IPS-18a (cell line): ENCODE measurements around the gene CKAP4.

Experiments
- H3K27ac ChIP-seq: one replicate; pipeline ENCODE4 v1.5.1; 2013; ENCODE audit warnings: low read length
- H3K27me3 ChIP-seq: one replicate; pipeline ENCODE4 v1.6.1; 2013; ENCODE audit warnings: mild to moderate bottlenecking, low read length; ENCODE audit not compliant: control insufficient read depth, insufficient read depth
- H3K36me3 ChIP-seq: one replicate; pipeline ENCODE4 v1.6.1; 2013; ENCODE audit warnings: low read depth, low read length; ENCODE audit not compliant: control insufficient read depth
- H3K4me1 ChIP-seq: one replicate; pipeline ENCODE4 v1.6.1; 2013; ENCODE audit warnings: low read depth, low read length; ENCODE audit not compliant: control insufficient read depth
- H3K4me3 ChIP-seq: one replicate; pipeline ENCODE4 v1.5.1; 2013; ENCODE audit warnings: low read length
- H3K9ac ChIP-seq: one replicate; pipeline ENCODE4 v1.6.1; 2013; ENCODE audit warnings: mild to moderate bottlenecking, low read length, moderate library complexity
- H3K9me3 ChIP-seq: one replicate; pipeline ENCODE4 v1.6.1; 2013; ENCODE audit warnings: low read depth, low read length; ENCODE audit not compliant: control insufficient read depth

Gene CKAP4, protein sequence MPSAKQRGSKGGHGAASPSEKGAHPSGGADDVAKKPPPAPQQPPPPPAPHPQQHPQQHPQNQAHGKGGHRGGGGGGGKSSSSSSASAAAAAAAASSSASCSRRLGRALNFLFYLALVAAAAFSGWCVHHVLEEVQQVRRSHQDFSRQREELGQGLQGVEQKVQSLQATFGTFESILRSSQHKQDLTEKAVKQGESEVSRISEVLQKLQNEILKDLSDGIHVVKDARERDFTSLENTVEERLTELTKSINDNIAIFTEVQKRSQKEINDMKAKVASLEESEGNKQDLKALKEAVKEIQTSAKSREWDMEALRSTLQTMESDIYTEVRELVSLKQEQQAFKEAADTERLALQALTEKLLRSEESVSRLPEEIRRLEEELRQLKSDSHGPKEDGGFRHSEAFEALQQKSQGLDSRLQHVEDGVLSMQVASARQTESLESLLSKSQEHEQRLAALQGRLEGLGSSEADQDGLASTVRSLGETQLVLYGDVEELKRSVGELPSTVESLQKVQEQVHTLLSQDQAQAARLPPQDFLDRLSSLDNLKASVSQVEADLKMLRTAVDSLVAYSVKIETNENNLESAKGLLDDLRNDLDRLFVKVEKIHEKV

DNA sequence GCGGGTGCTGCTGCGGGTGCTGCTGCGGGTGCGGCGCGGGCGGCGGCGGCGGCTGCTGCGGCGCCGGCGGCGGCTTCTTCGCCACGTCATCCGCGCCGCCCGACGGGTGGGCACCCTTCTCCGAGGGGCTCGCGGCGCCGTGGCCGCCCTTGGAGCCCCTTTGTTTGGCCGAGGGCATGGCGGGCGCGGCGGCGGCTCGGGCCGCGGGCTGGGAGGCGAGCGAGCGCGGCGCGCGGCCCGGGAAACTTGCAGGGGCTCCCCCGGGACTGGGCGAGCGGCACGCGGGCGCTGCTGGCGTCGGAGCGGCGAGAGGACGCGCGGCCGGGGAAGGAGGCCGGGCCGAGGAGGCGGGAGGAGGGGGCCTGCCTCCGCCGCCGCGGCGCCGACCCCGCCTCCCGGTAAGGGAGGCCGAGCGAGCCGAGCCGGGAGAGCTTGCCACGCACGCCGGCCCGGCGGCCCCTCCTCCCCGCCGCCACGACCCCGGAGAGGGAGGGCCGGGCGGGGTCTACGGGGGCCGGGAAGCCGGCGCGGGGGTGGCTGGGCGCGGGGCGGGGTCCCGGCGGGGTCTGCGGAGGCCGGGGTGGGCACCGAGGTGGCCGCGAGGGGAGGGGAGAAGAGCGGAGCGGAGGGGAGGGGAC, at the start of gene CKAP4:
CKAP4 (minus strand) TSS at position 347 of the 638 bp plus-strand sequence; CDS start at position 178, 169 bp downstream.
- Histone ChIP-seq H3K27ac (no peak within 1 kb of the TSS), H3K9ac (peak within 1 kb of the TSS; percentile 67), H3K36me3 (peaks cover 14% of the 10 kb centered on the region)

GRCh38 chr12:106297075-106297474, 49.3 kb upstream of the CKAP4 start:
- H3K9me3 ChIP-seq: no peaks in the 10 kb centered on the region
- H3K36me3 ChIP-seq: no peaks in the 10 kb centered on the region
- H3K27me3 ChIP-seq: no peaks in the 10 kb centered on the region
- H3K4me3 ChIP-seq: no peak overlapping the region
- no peak overlapping the region for H3K9ac ChIP-seq
- peaks cover 20% of the 10 kb centered on the region for H3K4me1 ChIP-seq
- no peak overlapping the region for H3K27ac ChIP-seq

More for the DNA sequence above, at the start of gene CKAP4:
- peaks cover 3% of the 10 kb centered on the region for H3K4me1 ChIP-seq
- no peaks in the 10 kb centered on the region for H3K27me3 ChIP-seq
- H3K9me3 ChIP-seq: no peaks in the 10 kb centered on the region
- H3K4me3 ChIP-seq: peak within 1 kb of the TSS; percentile 63

DNA sequence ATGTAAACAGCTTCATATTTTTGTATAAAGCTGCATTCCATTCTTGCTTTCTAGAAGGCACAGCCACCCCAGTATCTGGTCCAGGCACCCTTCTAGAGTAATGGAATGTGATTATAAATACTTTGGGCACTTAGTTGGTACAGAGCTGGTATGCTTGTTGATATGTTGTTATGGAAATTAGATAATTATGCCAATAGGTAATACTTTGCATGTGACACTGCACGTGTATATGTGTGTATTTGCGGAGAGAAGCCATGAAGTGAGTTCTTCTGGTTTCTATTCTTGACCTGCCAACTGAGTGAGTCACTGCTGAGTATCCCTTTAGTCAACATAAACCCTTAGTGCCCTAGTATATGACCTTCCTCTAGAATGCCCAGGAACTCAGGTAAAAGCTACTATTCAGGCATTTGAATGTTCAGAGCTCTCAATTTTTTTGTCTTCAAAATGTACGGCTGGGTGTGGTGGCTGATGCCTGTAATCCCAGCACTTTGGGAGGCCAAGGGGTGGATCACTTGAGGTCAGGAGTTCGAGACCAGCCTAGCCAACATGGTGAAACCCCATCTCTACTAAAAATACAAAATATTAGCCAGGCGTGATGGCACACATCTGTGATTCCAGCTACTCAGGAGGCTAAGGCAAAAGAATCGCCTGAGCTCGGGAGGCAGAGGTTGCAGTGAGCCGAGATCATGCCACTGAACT, 48.5 kb upstream of the CKAP4 start:
- Histone ChIP-seq H3K27me3 (no peaks in the 10 kb centered on the region), H3K9me3 (no peaks in the 10 kb centered on the region), H3K4me1 (peaks cover 13% of the 10 kb centered on the region), H3K27ac (no peak overlapping the region), H3K36me3 (no peaks in the 10 kb centered on the region), H3K9ac (no peak overlapping the region), H3K4me3 (no peak overlapping the region)

DNA sequence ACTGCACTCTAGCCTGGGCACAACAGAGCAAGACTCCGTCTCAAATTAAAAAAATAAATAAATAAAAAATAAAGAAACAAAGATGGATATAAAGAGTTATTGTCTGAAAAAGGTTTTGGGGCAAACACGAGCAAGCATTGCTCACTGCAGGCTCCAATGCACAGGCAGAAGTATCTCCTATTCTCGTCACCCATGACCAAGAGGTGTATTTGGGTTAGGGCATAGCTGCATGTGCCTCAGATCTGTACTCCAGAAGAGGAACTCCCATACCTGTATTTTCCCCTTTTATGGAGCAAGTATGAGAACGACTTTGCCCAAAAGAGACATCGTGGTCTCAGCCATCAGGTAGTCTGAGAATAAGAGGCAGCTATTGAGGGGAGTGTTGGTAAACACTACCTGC, 44.5 kb upstream of the CKAP4 start:
- Histone ChIP-seq H3K9ac (no peak overlapping the region), H3K4me1 (peaks cover 3% of the 10 kb centered on the region), H3K27me3 (no peaks in the 10 kb centered on the region), H3K9me3 (no peaks in the 10 kb centered on the region), H3K27ac (no peak overlapping the region), H3K36me3 (no peaks in the 10 kb centered on the region), H3K4me3 (no peak overlapping the region)

GRCh38 chr12:106291342-106291741, 43.5 kb upstream of the CKAP4 start:
- no peaks in the 10 kb centered on the region for H3K27me3 ChIP-seq
- no peaks in the 10 kb centered on the region for H3K4me1 ChIP-seq
- no peaks in the 10 kb centered on the region for H3K9me3 ChIP-seq
- H3K36me3 ChIP-seq: no peaks in the 10 kb centered on the region
- H3K27ac ChIP-seq: no peak overlapping the region
- no peak overlapping the region for H3K9ac ChIP-seq
- H3K4me3 ChIP-seq: no peak overlapping the region

DNA sequence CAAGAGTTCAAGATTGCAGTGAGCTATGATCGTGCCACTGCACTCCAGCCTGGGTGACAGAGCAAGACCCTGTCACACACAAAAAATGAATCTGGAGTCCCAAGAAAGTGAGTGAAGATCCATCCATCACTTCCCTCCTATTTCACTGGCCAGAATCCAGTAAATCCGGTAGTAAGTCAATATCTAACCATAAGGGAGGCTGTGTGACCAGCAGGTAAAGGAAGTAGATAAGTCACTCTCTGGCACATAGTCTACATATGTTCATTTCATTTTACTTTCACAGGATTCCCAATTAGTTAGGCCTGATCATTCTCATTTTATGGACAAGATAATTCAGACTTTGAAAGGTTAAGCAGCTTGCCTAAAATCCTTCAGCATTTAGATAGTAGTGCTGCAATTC, 42.8 kb upstream of the CKAP4 start:
- no peaks in the 10 kb centered on the region for H3K9me3 ChIP-seq

GRCh38 chr12:106289196-106289681, 41.4 kb upstream of the CKAP4 start:
- Histone ChIP-seq H3K36me3 (no peaks in the 10 kb centered on the region), H3K4me3 (no peak overlapping the region), H3K4me1 (no peaks in the 10 kb centered on the region), H3K9ac (no peak overlapping the region), H3K27ac (no peak overlapping the region), H3K9me3 (no peaks in the 10 kb centered on the region), H3K27me3 (no peaks in the 10 kb centered on the region)

More for the DNA sequence above, 42.8 kb upstream of the CKAP4 start:
- Histone ChIP-seq H3K4me1 (no peaks in the 10 kb centered on the region), H3K36me3 (no peaks in the 10 kb centered on the region), H3K4me3 (no peak overlapping the region), H3K27ac (no peak overlapping the region), H3K9ac (no peak overlapping the region), H3K27me3 (no peaks in the 10 kb centered on the region)

DNA sequence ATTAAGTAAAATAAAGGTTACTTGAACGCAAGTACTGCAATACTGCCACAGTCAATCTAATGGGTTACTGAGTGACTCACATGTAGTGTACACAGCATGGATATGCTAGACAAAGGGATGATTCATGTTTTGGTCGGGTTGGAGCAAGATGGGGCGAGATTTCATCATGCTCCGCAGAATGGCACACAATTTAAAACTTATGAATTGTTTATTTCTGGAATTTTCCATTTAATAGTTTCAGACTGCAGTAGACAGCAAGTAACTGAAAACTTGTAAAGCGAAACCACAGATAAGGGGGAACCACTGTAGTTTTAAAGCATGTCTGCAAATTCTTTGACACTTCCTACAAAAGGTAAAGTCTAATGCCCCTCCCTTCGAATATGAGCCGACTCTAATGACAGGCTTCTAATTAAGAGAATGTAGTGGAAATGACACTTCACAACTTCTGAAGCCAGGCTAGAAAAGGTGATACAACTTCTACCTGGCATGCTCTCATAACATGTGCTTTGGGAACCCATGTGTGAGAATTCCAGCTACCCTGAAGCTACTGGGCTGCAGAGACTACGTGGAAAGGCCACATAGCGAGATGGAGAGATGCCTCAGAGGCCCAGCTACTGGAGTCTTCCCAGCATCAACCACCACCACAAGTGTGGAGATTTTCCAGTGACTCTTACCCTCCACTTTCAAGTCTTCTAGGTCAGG, 40.8 kb upstream of the CKAP4 start:
- H3K4me1 ChIP-seq: no peaks in the 10 kb centered on the region
- H3K9me3 ChIP-seq: no peaks in the 10 kb centered on the region
- H3K4me3 ChIP-seq: no peak overlapping the region
- H3K27me3 ChIP-seq: no peaks in the 10 kb centered on the region
- no peaks in the 10 kb centered on the region for H3K36me3 ChIP-seq
- no peak overlapping the region for H3K27ac ChIP-seq
- no peak overlapping the region for H3K9ac ChIP-seq

DNA sequence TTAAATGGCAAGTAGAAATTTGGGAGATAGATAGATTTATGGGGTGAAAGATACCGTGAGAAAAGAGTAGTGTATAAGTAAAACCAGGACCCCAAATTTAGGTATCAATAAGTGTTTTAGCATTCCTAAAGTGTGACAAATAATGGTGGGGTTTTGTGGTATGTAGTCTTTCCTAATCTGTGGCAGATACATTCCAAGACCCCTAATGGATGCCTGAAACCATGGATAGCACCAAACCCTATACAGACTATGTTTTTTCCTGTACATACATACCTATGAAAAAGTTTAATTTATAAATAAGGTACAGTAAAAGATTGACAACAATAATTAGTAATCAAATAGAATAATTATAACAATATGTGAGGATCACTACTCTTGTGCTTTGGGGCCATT, 40.3 kb upstream of the CKAP4 start:
- H3K4me1 ChIP-seq: no peaks in the 10 kb centered on the region
- H3K9me3 ChIP-seq: no peaks in the 10 kb centered on the region
- no peaks in the 10 kb centered on the region for H3K27me3 ChIP-seq
- H3K4me3 ChIP-seq: no peak overlapping the region
- H3K36me3 ChIP-seq: no peaks in the 10 kb centered on the region
- no peak overlapping the region for H3K9ac ChIP-seq
- H3K27ac ChIP-seq: no peak overlapping the region

- Histone ChIP-seq H3K27me3 (no peaks in the 10 kb centered on the region), H3K4me1 (no peaks in the 10 kb centered on the region), H3K36me3 (no peaks in the 10 kb centered on the region), H3K9me3 (no peaks in the 10 kb centered on the region), H3K27ac (no peak overlapping the region), H3K4me3 (no peak overlapping the region), H3K9ac (no peak overlapping the region)
Measured at GRCh38 chr12:106287364-106287763, 39.5 kb upstream of the CKAP4 start.
